B cell (primary cell): ENCODE data around the gene GPI.

Experiments used
- CTCF ChIP-seq: fragments of 200-600 bp; IDR thresholded peaks from one replicate; pipeline ENCODE4 v1.8.0; 2022; ENCODE audit warnings: antibody characterized with exemption, mild to moderate bottlenecking
- EZH2 ChIP-seq: IDR thresholded peaks from 2 replicates; pipeline ENCODE4 v1.6.1; 2012; ENCODE audit warnings: borderline replicate concordance, low read depth, mild to moderate bottlenecking, moderate library complexity, low read length; ENCODE audit not compliant: insufficient read depth, poor library complexity, severe bottlenecking

- TF ChIP-seq CTCF (no peak), EZH2 (no peak)
Observed at GRCh38 chr19:34373601-34374288, 8.7 kb downstream of the GPI start.
